ENCODE data around the gene GORAB. TPM values are rescaled to one million over a fixed set of nuclear protein-coding genes. Genes with fewer than 3 reads are reported as not detected.
A peak's percentile ranks its signal among the peaks of the same experiment; 100 is the strongest.

Gene GORAB
- total RNA-seq (2016; rRNA removed; fragmentation: Illumina TruSeq; extraction: Trizol) (7.3 and 9.2 TPM in 2 replicates), polyA plus RNA-seq (2011; rRNA removed) (5.8 and 6.6 TPM in 2 replicates), polyA minus RNA-seq (2011; rRNA and poly(A)+ RNA removed; ENCODE audit: low replicate concordance) (5.8 and 12.3 TPM in 2 replicates), Bru-seq, nascent RNA (percentile 81 among the genes with signal in this experiment), BruChase-seq, experiment 1, labeled RNA remaining after a 6-hour chase (percentile 61 among the genes with signal in this experiment), BruChase-seq, experiment 2, labeled RNA remaining after a 2-hour chase (percentile 69 among the genes with signal in this experiment)
- 4.4 and 4.6 TPM in 2 replicates for total RNA-seq (2016; cell fraction: cytosol; rRNA removed; fragmentation: Illumina TruSeq; extraction: Trizol; ENCODE audit: low read depth)
- 8.4 and 10.2 TPM in 2 replicates for total RNA-seq (2016; cell fraction: insoluble cytoplasmic fraction; rRNA removed; fragmentation: Illumina TruSeq; extraction: Trizol)
- 3.8 and 4.4 TPM in 2 replicates for total RNA-seq (2016; cell fraction: membrane; rRNA removed; fragmentation: Illumina TruSeq; extraction: Trizol)
- total RNA-seq (2016; cell fraction: nucleus; rRNA removed; fragmentation: Illumina TruSeq; extraction: Trizol), result 10.7 and 11.2 TPM in 2 replicates
- polyA plus RNA-seq (2011; cell fraction: cytosol; rRNA removed), result 1.4 and 2.3 TPM in 2 replicates
- polyA plus RNA-seq (2011; cell fraction: nucleus; rRNA removed), result 8.0 and 11.0 TPM in 2 replicates
- 2.7 and 4.6 TPM in 2 replicates for polyA plus RNA-seq (2012)
- 0.62 and 0.84 TPM in 2 replicates for polyA plus RNA-seq (2016; cell fraction: cytosol; fragmentation: Illumina TruSeq; extraction: Trizol; ENCODE audit: low read depth)
- polyA plus RNA-seq (2016; cell fraction: insoluble cytoplasmic fraction; fragmentation: Illumina TruSeq; extraction: Trizol; ENCODE audit: low read depth), result 6.8 and 6.9 TPM in 2 replicates
- polyA plus RNA-seq (2016; cell fraction: membrane; fragmentation: Illumina TruSeq; extraction: Trizol; ENCODE audit: low read depth), result 1.3 and 1.5 TPM in 2 replicates
- polyA plus RNA-seq (2016; cell fraction: nucleus; fragmentation: Illumina TruSeq; extraction: Trizol; ENCODE audit: insufficient read depth, low read depth), result 18.2 and 22.9 TPM in 2 replicates
- 2.9 and 4.6 TPM in 2 replicates for polyA minus RNA-seq (2011; cell fraction: cytosol; rRNA and poly(A)+ RNA removed)
- polyA minus RNA-seq (2011; cell fraction: nucleus; rRNA and poly(A)+ RNA removed), result 20.3 and 23.2 TPM in 2 replicates
- long read RNA-seq, experiment 1, transcript GORAB-202 (5 exons, 2,189 nt), result major isoform, 5 of 7 reads
- long read RNA-seq, experiment 1, partial matches to known transcripts, result 0 of 7 reads
- long read RNA-seq, experiment 1, other reads (novel, unspliced or antisense), result 2 of 7 reads
- long read RNA-seq, experiment 2, partial matches to known transcripts, result 0 of 1 reads
- long read RNA-seq, experiment 2, other reads (novel, unspliced or antisense), result 0 of 1 reads

- ATAC-seq (peak; percentile 99), FAIRE-seq (peak; percentile 82), DNase-seq (ENCODE audit: low spot score) (peak; percentile 85)
- H4K20me1 ChIP-seq (ENCODE audit: insufficient read depth, low read length), result no peaks in the 10 kb centered on the region
- no peaks in the 10 kb centered on the region; a peak in 1 of 5 replicates for H3K27me3 ChIP-seq (ENCODE audit: control insufficient read depth in 1 of 2, insufficient read depth in 2 of 2, low read length in 2 of 2)
- ChIA-PET CTCF (ENCODE audit: low intra/inter-chr PET ratio, low total read pairs) (no interaction called here), POLR2A (interaction anchor here (0.7 to 1.2 kb wide), 2 partner anchors 92 to 638 kb away, joined by 3 to 7 read pairs; partner anchors contain the start of gene SCYL3)
- H3K36me3 ChIP-seq (replicated peaks in 1 of 2; ENCODE audit: control insufficient read depth in 1 of 2, insufficient read depth in 2 of 2, low read length in 2 of 2), result no peaks in the 10 kb centered on the region
- peaks cover 38% of the 10 kb centered on the region for H3K4me1 ChIP-seq (ENCODE audit: insufficient read depth, low read length)
- peak within 1 kb of the TSS; percentile 76 to 96 (median 77) for H3K4me3 ChIP-seq (replicated peaks in 1 of 3; ENCODE audit: insufficient read depth in 1 of 3, low read depth in 2 of 3, low read length in 3 of 3)
- in situ Hi-C loops (cut with HindIII; ENCODE audit: extremely low pct_ligation_motif_present, low pct_unique_long_range_greater_than_20kb), result no loop called here
- intact Hi-C loops (cut with micrococcal nuclease; ENCODE audit: unreplicated experiment), result loop anchor here (2.0 kb wide), 1 partner anchor 457 kb away; the partner anchor contains the start of gene KIFAP3
- peak within 1 kb of the TSS; percentile 88 for H3K9ac ChIP-seq (ENCODE audit: insufficient read depth, low read depth, low read length)
- H3K79me2 ChIP-seq (ENCODE audit: insufficient read depth, low read length), result peaks cover 29% of the 10 kb centered on the region
- WGBS (ENCODE audit: low lambda C conversion rate), result under 1% methylated on average over 36 of the region's 36 CpGs
- peak within 1 kb of the TSS; percentile 90 for H3K27ac ChIP-seq (ENCODE audit: extremely low read length, insufficient read depth, low read length)
- no TSS peak for BruUV-seq (replicated peaks)
- H2AFZ ChIP-seq (ENCODE audit: low read length), result peak within 1 kb of the TSS; percentile 93
- no peaks in the 10 kb centered on the region for H3K9me3 ChIP-seq (ENCODE audit: low read length)
- H3K4me2 ChIP-seq (ENCODE audit: low read depth, low read length), result peak within 1 kb of the TSS; percentile 73
- TF ChIP-seq ZNF569 (CRISPR knock-in tag; IDR thresholded peaks at IDR 0.05; ENCODE audit: borderline replicate concordance) (no peak), MAZ (IDR thresholded peaks at IDR 0.05; ENCODE audit: borderline replicate concordance, low read depth, low read length) (no peak; the same call in 1 of the 2 replicates), MAZ (CRISPR knock-in tag; IDR thresholded peaks at IDR 0.05; ENCODE audit: low read depth) (peak; percentile 51; the same call in 1 of the 2 replicates), ZNF33B (CRISPR knock-in tag; IDR thresholded peaks at IDR 0.05) (0 out of 2 replicates have a peak, but pooled peaks have one; percentile 23), ZNF34 (CRISPR knock-in tag; IDR thresholded peaks at IDR 0.05; ENCODE audit: borderline replicate concordance) (no peak), SIX4 (CRISPR knock-in tag; IDR thresholded peaks at IDR 0.05) (0 out of 2 replicates have a peak, but pooled peaks have one; percentile 16), ZSCAN30 (CRISPR knock-in tag; IDR thresholded peaks at IDR 0.05) (no peak), YY1 (IDR thresholded peaks at IDR 0.05; ENCODE audit: insufficient read depth, insufficient replicate concordance, low read depth, low read length) (peak; percentile 42), ZNF543 (CRISPR knock-in tag; IDR thresholded peaks at IDR 0.05) (peak; percentile 69; the same call in 1 of the 2 replicates), SKI (IDR thresholded peaks at IDR 0.05; ENCODE audit: partially characterized antibody) (peak; percentile 10), SP5 (CRISPR knock-in tag; IDR thresholded peaks at IDR 0.05; ENCODE audit: borderline replicate concordance, low read depth) (no peak), ZNF644 (CRISPR knock-in tag; IDR thresholded peaks at IDR 0.05; ENCODE audit: low read depth) (peak; percentile 6; the same call in 1 of the 2 replicates), ZNF878 (CRISPR knock-in tag; IDR thresholded peaks at IDR 0.05) (peak; percentile 79; the same call in 1 of the 2 replicates), TEAD3 (CRISPR knock-in tag; optimal IDR thresholded peaks at IDR 0.05; ENCODE audit: borderline replicate concordance) (peak; percentile 11), ZFY (CRISPR knock-in tag; IDR thresholded peaks at IDR 0.05) (peak; percentile 83)
- TF ChIP-seq, protein P1, sequence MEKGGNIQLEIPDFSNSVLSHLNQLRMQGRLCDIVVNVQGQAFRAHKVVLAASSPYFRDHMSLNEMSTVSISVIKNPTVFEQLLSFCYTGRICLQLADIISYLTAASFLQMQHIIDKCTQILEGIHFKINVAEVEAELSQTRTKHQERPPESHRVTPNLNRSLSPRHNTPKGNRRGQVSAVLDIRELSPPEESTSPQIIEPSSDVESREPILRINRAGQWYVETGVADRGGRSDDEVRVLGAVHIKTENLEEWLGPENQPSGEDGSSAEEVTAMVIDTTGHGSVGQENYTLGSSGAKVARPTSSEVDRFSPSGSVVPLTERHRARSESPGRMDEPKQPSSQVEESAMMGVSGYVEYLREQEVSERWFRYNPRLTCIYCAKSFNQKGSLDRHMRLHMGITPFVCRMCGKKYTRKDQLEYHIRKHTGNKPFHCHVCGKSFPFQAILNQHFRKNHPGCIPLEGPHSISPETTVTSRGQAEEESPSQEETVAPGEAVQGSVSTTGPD (CRISPR knock-in tag; IDR thresholded peaks at IDR 0.05), result no peak
Observed at GRCh38 chr1:170531758-170532657, at the start of gene GORAB. TSS of gene GORAB (plus strand) at chr1:170532166. CDS start at chr1:170532224, 58 bp downstream.

Data from HepG2 (cell line).